SJCRH30 (cell line): ENCODE results near the gene CYTIP. TPM values are rescaled to one million over a fixed set of nuclear protein-coding genes. Genes with fewer than 3 reads are reported as not detected.
A peak's percentile ranks its signal among the peaks of the same experiment; 100 is the strongest.

Experiments used
- DNase-seq, 2 experiments: peaks; one replicate each; pipeline ENCODE4 v3.0.0-alpha.2; 2015 to 2020
- H3K27ac ChIP-seq: fragments of 250-450 bp; sonication (Bioruptor Pico); 2 replicates; pipeline ENCODE4 v1.5.1; 2020; ENCODE audit warnings: mild to moderate bottlenecking, moderate library complexity
- H3K27me3 ChIP-seq: fragments of 250-450 bp; sonication (Bioruptor Pico); 2 replicates; pipeline ENCODE4 v1.5.1; 2020; ENCODE audit warnings: mild to moderate bottlenecking, moderate library complexity
- H3K36me3 ChIP-seq: fragments of 250-450 bp; sonication (Bioruptor Pico); 2 replicates; pipeline ENCODE4 v1.5.1; 2020; ENCODE audit warnings: mild to moderate bottlenecking, moderate library complexity
- H3K4me1 ChIP-seq: fragments of 250-450 bp; sonication (Bioruptor Pico); 2 replicates; pipeline ENCODE4 v1.5.1; 2020; ENCODE audit warnings: mild to moderate bottlenecking, moderate library complexity
- H3K4me3 ChIP-seq: fragments of 250-450 bp; sonication (Bioruptor Pico); 2 replicates; pipeline ENCODE4 v1.5.1; 2020; ENCODE audit warnings: mild to moderate bottlenecking, moderate library complexity
- H3K9me3 ChIP-seq: fragments of 250-450 bp; sonication (Bioruptor Pico); replicated peaks from 2 replicates; pipeline ENCODE4 v1.5.1; 2020; ENCODE audit warnings: mild to moderate bottlenecking, moderate library complexity
- total RNA-seq: library from RNA; depleted of rRNA; stranded (reverse); fragments of >200 nt; shearing (Covaris generic); gene quantifications from 2 replicates; pipeline ENCODE4 v1.2.3, GENCODE V29; 2014

The CYTIP gene
- total RNA-seq, 1 experiment from 2014 or later = 0.81 TPM

- Histone ChIP-seq H3K4me1 (no peaks in the 10 kb centered on the region), H3K27ac (no peak overlapping the region), H3K36me3 (no peaks in the 10 kb centered on the region), H3K4me3 (no peak overlapping the region), H3K9me3 (no peaks in the 10 kb centered on the region), H3K27me3 (no peaks in the 10 kb centered on the region)
- no peak for DNase-seq
Measured at GRCh38 chr2:157471078-157471477, 27.2 kb upstream of the CYTIP start.

- Histone ChIP-seq H3K27ac (no peak overlapping the region), H3K4me1 (no peaks in the 10 kb centered on the region), H3K4me3 (no peak overlapping the region), H3K36me3 (no peaks in the 10 kb centered on the region), H3K27me3 (no peaks in the 10 kb centered on the region), H3K9me3 (no peaks in the 10 kb centered on the region)
- no peak for DNase-seq
Measured at GRCh38 chr2:157470321-157470720, 26.4 kb upstream of the CYTIP start.

- Histone ChIP-seq H3K4me3 (no peak overlapping the region), H3K27ac (no peak overlapping the region)
Measured at GRCh38 chr2:157469726-157470125, 25.8 kb upstream of the CYTIP start.

GRCh38 chr2:157468931-157469708 is 25.2 kb upstream of the CYTIP start:
- Histone ChIP-seq H3K9me3 (no peaks in the 10 kb centered on the region), H3K4me3 (no peak overlapping the region), H3K36me3 (no peaks in the 10 kb centered on the region), H3K27me3 (no peaks in the 10 kb centered on the region), H3K4me1 (no peaks in the 10 kb centered on the region), H3K27ac (no peak overlapping the region)
- no peak for DNase-seq

More at GRCh38 chr2:157469726-157470125, 25.8 kb upstream of the CYTIP start:
- Histone ChIP-seq H3K27me3 (no peaks in the 10 kb centered on the region), H3K9me3 (no peaks in the 10 kb centered on the region), H3K4me1 (no peaks in the 10 kb centered on the region), H3K36me3 (no peaks in the 10 kb centered on the region)
- no peak for DNase-seq

DNA sequence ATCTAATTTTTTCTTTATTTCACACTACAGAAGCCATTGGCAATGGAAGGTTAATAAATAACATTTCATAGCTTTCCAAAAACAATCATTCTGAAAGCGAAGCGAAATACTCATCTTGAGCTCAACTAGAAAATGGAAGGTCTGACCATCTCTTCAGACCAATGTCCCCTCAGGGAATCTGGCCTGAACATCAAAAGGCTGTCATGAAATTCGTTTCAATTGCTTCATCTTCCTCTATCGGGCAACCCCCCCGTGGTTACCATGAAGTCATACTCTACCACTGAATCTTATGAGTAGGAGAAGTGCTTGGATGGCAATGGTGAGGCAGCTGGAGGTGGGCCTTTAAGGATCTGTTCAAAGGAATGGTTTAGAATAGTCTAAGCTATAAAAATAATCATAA is 22.9 kb upstream of the CYTIP start:
- Histone ChIP-seq H3K36me3 (no peaks in the 10 kb centered on the region), H3K27ac (no peak overlapping the region), H3K27me3 (no peaks in the 10 kb centered on the region), H3K4me1 (no peaks in the 10 kb centered on the region), H3K4me3 (no peak overlapping the region), H3K9me3 (no peaks in the 10 kb centered on the region)
- no peak for DNase-seq

DNA sequence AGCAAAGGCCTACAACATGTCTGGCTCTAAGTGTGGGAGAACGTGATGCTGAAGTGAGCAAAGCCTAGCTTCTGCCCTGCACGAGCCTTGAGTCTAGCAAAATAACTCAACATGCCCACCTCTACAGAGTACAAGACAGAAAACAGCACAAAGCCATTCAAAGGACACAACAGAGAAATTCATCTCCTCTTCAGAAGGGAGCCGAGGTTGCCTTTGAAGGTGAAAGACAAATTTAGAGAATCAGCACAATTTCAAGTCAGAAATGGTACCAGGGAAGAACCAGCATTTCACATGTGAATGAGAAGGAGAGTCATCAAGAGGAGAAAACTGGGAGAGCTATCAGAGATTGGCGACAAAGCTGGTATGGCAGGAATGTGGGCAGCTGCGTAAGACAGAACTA is 21.7 kb upstream of the CYTIP start:
- H3K9me3 ChIP-seq = no peaks in the 10 kb centered on the region
- H3K36me3 ChIP-seq = no peaks in the 10 kb centered on the region
- H3K27me3 ChIP-seq = no peaks in the 10 kb centered on the region
- peaks cover 2% of the 10 kb centered on the region; the same call in 1 of the 2 replicates for H3K4me1 ChIP-seq
- DNase-seq = no peak
- H3K4me3 ChIP-seq = no peak overlapping the region
- H3K27ac ChIP-seq = no peak overlapping the region

- no peak for DNase-seq
- no peaks in the 10 kb centered on the region for H3K36me3 ChIP-seq
- H3K27ac ChIP-seq = no peak overlapping the region
- no peaks in the 10 kb centered on the region for H3K9me3 ChIP-seq
- no peak overlapping the region for H3K4me3 ChIP-seq
- peaks cover 2% of the 10 kb centered on the region; the same call in 1 of the 2 replicates for H3K4me1 ChIP-seq
- no peaks in the 10 kb centered on the region for H3K27me3 ChIP-seq
Measured at GRCh38 chr2:157463002-157463401, 19.1 kb upstream of the CYTIP start.

- DNase-seq = no peak
- H3K27ac ChIP-seq = no peak overlapping the region
- no peaks in the 10 kb centered on the region for H3K36me3 ChIP-seq
- H3K27me3 ChIP-seq = no peaks in the 10 kb centered on the region
- H3K9me3 ChIP-seq = no peaks in the 10 kb centered on the region
- no peak overlapping the region for H3K4me3 ChIP-seq
- peaks cover 2% of the 10 kb centered on the region; the same call in 1 of the 2 replicates for H3K4me1 ChIP-seq
Measured at GRCh38 chr2:157460897-157461296, 17.0 kb upstream of the CYTIP start.

DNA sequence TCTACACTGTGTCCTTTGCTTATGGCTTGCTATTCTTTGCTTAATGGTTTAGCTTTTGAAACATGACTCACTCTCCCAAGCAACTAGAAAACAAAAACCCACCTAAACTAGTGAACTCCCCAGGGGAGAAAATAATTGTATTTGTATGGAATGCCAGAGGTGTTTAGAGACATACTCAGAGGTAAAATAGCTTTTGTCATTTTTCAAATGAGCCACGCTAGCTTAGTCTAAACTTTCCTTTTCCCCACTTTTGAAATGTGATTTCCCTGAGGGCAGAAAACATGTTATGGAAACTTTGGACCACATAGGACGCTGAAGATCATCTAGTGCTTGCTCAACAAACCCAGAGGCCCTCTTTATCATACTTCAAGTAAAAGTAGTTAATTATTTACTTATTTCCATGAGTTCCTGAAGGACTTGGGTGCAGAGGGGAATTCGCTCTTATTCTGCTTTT is 16.5 kb upstream of the CYTIP start:
- H3K27me3 ChIP-seq = no peaks in the 10 kb centered on the region
- peaks cover 2% of the 10 kb centered on the region; the same call in 1 of the 2 replicates for H3K4me1 ChIP-seq
- H3K27ac ChIP-seq = no peak overlapping the region
- no peaks in the 10 kb centered on the region for H3K36me3 ChIP-seq
- no peak overlapping the region for H3K4me3 ChIP-seq
- DNase-seq = peak in 1 of 2 experiments; percentile 15
- H3K9me3 ChIP-seq = no peaks in the 10 kb centered on the region

DNA sequence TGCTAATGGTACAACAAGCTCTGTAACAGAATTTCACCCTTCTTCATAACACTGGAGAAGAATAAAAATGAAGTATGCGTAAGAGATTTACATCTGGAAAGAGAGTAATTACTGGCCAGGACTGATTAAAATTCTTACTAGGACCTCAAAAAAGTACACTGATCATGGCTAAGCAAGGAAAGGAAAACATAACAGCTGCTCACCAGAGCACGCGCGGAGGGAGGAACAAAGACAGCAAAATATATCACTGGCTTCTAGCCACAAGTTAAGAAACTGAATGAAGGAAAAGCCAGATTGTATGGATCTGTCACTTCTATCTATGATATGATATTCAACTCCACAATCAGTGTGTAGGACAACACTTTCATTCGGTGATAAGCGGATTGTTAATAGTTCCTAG is 15.6 kb upstream of the CYTIP start:
- Histone ChIP-seq H3K27ac (no peak overlapping the region), H3K4me1 (peaks cover 2% of the 10 kb centered on the region; the same call in 1 of the 2 replicates), H3K36me3 (no peaks in the 10 kb centered on the region), H3K4me3 (no peak overlapping the region), H3K27me3 (no peaks in the 10 kb centered on the region), H3K9me3 (no peaks in the 10 kb centered on the region)
- peak in 1 of 2 experiments; percentile 15 for DNase-seq

- no peak for DNase-seq
- H3K36me3 ChIP-seq = no peaks in the 10 kb centered on the region
- H3K27ac ChIP-seq = no peak overlapping the region
- no peaks in the 10 kb centered on the region for H3K9me3 ChIP-seq
- H3K27me3 ChIP-seq = no peaks in the 10 kb centered on the region
- H3K4me3 ChIP-seq = no peak overlapping the region
- H3K4me1 ChIP-seq = no peaks in the 10 kb centered on the region; the same call in 1 of the 2 replicates
Measured at GRCh38 chr2:157447741-157448140, 3.9 kb upstream of the CYTIP start.

DNA sequence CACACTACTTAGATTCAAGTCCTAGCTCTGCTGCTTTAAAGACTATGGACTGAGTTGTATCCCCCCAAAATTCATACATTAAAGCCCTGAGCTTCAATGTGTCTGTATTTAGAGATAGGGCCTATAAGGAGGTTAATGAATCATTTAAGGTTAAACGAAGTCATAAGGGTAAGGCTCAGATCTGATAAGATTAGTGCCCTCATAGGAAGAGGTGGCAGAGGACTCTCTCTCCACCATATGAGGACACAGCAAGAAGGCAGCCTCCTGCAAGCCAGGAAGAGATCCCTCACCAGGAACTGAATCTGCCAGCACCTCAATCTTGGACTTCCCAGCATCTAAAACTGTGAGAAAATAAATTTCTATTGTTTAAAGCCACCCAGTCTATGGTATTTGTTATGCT is 3.1 kb upstream of the CYTIP start:
- H3K4me1 ChIP-seq = no peaks in the 10 kb centered on the region; the same call in 1 of the 2 replicates
- DNase-seq = no peak
- H3K36me3 ChIP-seq = no peaks in the 10 kb centered on the region
- H3K4me3 ChIP-seq = no peak overlapping the region
- H3K27ac ChIP-seq = no peak overlapping the region
- no peaks in the 10 kb centered on the region for H3K9me3 ChIP-seq
- no peaks in the 10 kb centered on the region for H3K27me3 ChIP-seq

DNA sequence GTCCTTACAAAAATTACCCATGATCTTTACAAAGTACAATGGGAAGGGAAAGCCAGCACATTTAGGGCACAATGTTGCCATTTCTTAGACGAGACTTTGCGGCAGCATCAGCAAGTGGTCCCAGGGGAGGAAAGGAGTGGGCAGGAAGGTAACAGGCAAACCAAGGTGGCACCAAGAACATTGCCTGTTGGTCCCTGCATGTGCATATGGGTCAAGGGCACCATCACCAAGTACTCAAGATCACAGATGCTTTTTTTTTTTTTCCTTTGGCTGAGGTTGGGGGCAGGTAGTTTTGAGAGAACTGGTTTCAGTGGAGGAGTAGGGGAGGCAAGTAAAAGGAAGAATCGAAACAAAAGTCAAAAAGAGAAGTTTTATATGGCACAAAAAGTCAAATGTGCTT is 752 bp upstream of the CYTIP start:
- DNase-seq = no peak
- no peaks in the 10 kb centered on the region for H3K36me3 ChIP-seq
- H3K27ac ChIP-seq = no peak overlapping the region
- H3K4me3 ChIP-seq = no peak overlapping the region
- H3K27me3 ChIP-seq = no peaks in the 10 kb centered on the region
- peaks cover 6% of the 10 kb centered on the region for H3K4me1 ChIP-seq
- H3K9me3 ChIP-seq = no peaks in the 10 kb centered on the region

DNA sequence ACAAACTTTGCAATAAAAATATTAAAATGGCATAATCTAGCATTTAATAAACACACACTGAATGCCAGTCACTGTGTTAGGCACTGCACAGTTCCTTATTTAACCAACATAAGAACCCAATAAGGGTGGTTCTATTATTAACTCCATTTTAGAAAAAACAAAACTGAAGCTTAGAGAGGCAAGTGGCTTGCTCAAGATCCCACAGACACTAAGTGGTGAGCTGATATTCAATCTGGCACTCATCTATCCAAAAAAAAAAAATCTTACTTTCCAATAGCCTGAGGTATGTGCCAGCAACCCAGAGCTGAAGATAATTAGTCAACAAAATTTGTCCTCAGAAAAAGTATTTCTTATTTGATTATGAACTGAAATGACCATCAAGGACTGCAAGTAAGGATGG is 799 bp downstream of the CYTIP start:
- H3K27me3 ChIP-seq = no peaks in the 10 kb centered on the region
- no peak for DNase-seq
- H3K9me3 ChIP-seq = no peaks in the 10 kb centered on the region
- no peak overlapping the region for H3K27ac ChIP-seq
- H3K4me1 ChIP-seq = peaks cover 11% of the 10 kb centered on the region
- no peak overlapping the region for H3K4me3 ChIP-seq
- no peaks in the 10 kb centered on the region for H3K36me3 ChIP-seq

- DNase-seq = no peak
- Histone ChIP-seq H3K4me3 (no peak overlapping the region), H3K9me3 (no peaks in the 10 kb centered on the region), H3K4me1 (peaks cover 11% of the 10 kb centered on the region), H3K27me3 (no peaks in the 10 kb centered on the region), H3K27ac (no peak overlapping the region), H3K36me3 (no peaks in the 10 kb centered on the region)
Measured at GRCh38 chr2:157442636-157443035, 1.3 kb downstream of the CYTIP start.

DNA sequence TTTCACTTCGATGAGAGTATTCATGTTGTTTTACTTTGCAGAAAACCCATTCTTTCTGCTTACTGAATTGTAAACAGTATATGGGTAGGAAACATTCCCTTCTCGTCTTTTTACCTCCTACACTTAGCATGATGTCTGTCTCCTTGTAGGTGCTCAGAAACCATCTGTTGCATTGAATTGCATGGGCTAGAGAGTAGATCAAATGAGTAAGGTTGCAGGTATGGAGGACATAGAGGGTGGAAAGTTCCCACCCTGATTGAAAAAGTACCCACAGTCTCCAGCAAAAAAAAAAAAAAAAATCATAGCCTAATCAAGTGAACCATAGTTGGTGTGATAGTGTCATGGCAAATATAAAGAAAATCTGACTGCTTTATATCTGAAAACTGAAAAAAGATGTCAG is 1.7 kb downstream of the CYTIP start:
- Histone ChIP-seq H3K4me3 (no peak overlapping the region), H3K36me3 (no peaks in the 10 kb centered on the region), H3K27me3 (no peaks in the 10 kb centered on the region), H3K9me3 (no peaks in the 10 kb centered on the region), H3K4me1 (peaks cover 11% of the 10 kb centered on the region), H3K27ac (no peak overlapping the region)
- no peak for DNase-seq
